B cell (primary cell): Measurements from ENCODE around the gene NUDT16L1. TPM values are rescaled to one million over a fixed set of nuclear protein-coding genes. Genes with fewer than 3 reads are reported as not detected.

Source experiments
- ATAC-seq: fragments of 200-7000 bp; cut with Tn5 transposase; one replicate; pipeline ENCODE4 v1.10.0; 2021; ENCODE audit warnings: low read depth, mild to moderate bottlenecking, moderate number of reproducible peaks, moderate library complexity
- CTCF ChIA-PET: fragments of 350-600 bp; sonication (Branson Sonifier 250); formaldehyde crosslinking; loops from one replicate; lab custom pipeline; 2021; ENCODE audit warnings: antibody characterized with exemption, inconsistent platforms; lab: Charles Lee
- POLR2A ChIA-PET: fragments of 350-600 bp; sonication (Branson Sonifier 250); formaldehyde crosslinking; loops from one replicate; lab custom pipeline; 2021; ENCODE audit warnings: antibody characterized with exemption; lab: Charles Lee
- DNase-seq: peaks from one replicate; pipeline ENCODE4 v3.0.0; 2013
- H2AFZ ChIP-seq: 2 replicates; pipeline ENCODE4 v1.6.1; 2012; ENCODE audit warnings: mild to moderate bottlenecking, low read depth, low read length; ENCODE audit not compliant: insufficient read depth, poor library complexity, severe bottlenecking
- H3K27ac ChIP-seq, 2 donors: 1 replicate in 1 of 2; 2 replicates in 1 of 2; pipeline ENCODE4 v1.5.1; 2012 to 2013; ENCODE audit warnings: low read length in 2 of 2, mild to moderate bottlenecking in 2 of 2, moderate library complexity in 1 of 2
- H3K27me3 ChIP-seq, 4 experiments: fragments of 200-600 bp in 1 of 4; sonication (generic) in 1 of 4; replicated peaks in 1 of 4; 1 replicate in 2 of 4; 2 replicates in 2 of 4; pipeline versions ENCODE4 v1.6.1 to v1.7.0; 2013 to 2016; ENCODE audit warnings: low read length in 3 of 4, mild to moderate bottlenecking in 2 of 4, mixed read lengths in 1 of 4, moderate library complexity in 1 of 4; ENCODE audit not compliant: insufficient read depth in 4 of 4, control insufficient read depth in 3 of 4; ENCODE audit errors: control extremely low read depth in 1 of 4
- H3K36me3 ChIP-seq, 2 experiments: replicated peaks in 1 of 2; 1 replicate in 1 of 2; 2 replicates in 1 of 2; pipeline versions ENCODE4 v1.6.1 to v1.7.1; 2013; ENCODE audit warnings: low read length in 1 of 2; ENCODE audit not compliant: insufficient read depth in 2 of 2, control insufficient read depth in 1 of 2; ENCODE audit errors: control extremely low read depth in 1 of 2, extremely low read depth in 1 of 2
- H3K4me1 ChIP-seq, 2 donors: fragments of 200-600 bp in 1 of 2; sonication (generic) in 1 of 2; 1 replicate in 1 of 2; 2 replicates in 1 of 2; pipeline versions ENCODE4 v1.5.1 to v1.6.1; 2013 to 2017; ENCODE audit warnings: low read length in 2 of 2; ENCODE audit not compliant: control insufficient read depth in 2 of 2, insufficient read depth in 2 of 2
- H3K4me2 ChIP-seq: replicated peaks from 2 replicates; pipeline ENCODE3; 2012; ENCODE audit warnings: mild to moderate bottlenecking, low read depth, low read length; ENCODE audit not compliant: poor library complexity, severe bottlenecking
- H3K4me3 ChIP-seq, 5 experiments: fragments of 200-600 bp in 1 of 5; sonication (generic) in 1 of 5; 1 replicate in 3 of 5; 2 replicates in 2 of 5; pipeline versions ENCODE4 v1.5.1 to v1.7.0; 2011 to 2016; ENCODE audit warnings: low read length in 4 of 5, mild to moderate bottlenecking in 4 of 5, low read depth in 2 of 5, control low read depth in 1 of 5, moderate library complexity in 1 of 5; ENCODE audit not compliant: insufficient read depth in 1 of 5; ENCODE audit errors: control extremely low read depth in 1 of 5, extremely low read depth in 1 of 5
- H3K79me2 ChIP-seq: fragments of 200-600 bp; sonication (generic); one replicate; pipeline ENCODE4 v1.6.0; 2016; ENCODE audit warnings: low read length; ENCODE audit not compliant: control insufficient read depth, insufficient read depth
- H3K9ac ChIP-seq: fragments of 200-600 bp; sonication (generic); 2 replicates; pipeline ENCODE4 v1.6.1; 2017; ENCODE audit warnings: mild to moderate bottlenecking, low read length, moderate library complexity
- H3K9me3 ChIP-seq, 3 donors: one replicate each; pipeline versions ENCODE4 v1.6.1 to v1.7.1; 2013; ENCODE audit warnings: low read length in 2 of 3; ENCODE audit not compliant: control insufficient read depth in 2 of 3, insufficient read depth in 1 of 3; ENCODE audit errors: control extremely low read depth in 1 of 3
- H4K20me1 ChIP-seq: 2 replicates; pipeline ENCODE4 v1.6.0; 2012; ENCODE audit warnings: mild to moderate bottlenecking, low read length; ENCODE audit not compliant: insufficient read depth, control insufficient read depth, poor library complexity, severe bottlenecking
- H3K27ac Mint-ChIP-seq: one replicate; pipeline ENCODE4 v1.8.0; 2021; ENCODE audit warnings: mixed read lengths
- H3K27me3 Mint-ChIP-seq: one replicate; pipeline ENCODE4 v1.8.0; 2021; ENCODE audit warnings: mixed read lengths
- H3K4me1 Mint-ChIP-seq: one replicate; pipeline ENCODE4 v1.8.0; 2021; ENCODE audit warnings: mixed read lengths
- H3K4me3 Mint-ChIP-seq: one replicate; pipeline ENCODE4 v1.8.0; 2021; ENCODE audit warnings: mixed read lengths
- H3K9me3 Mint-ChIP-seq: one replicate; pipeline ENCODE4 v1.8.0; 2022; ENCODE audit warnings: mixed read lengths; ENCODE audit not compliant: insufficient read depth
- CTCF ChIP-seq: fragments of 200-600 bp; IDR thresholded peaks from one replicate; pipeline ENCODE4 v1.8.0; 2022; ENCODE audit warnings: antibody characterized with exemption, mild to moderate bottlenecking
- EZH2 ChIP-seq: IDR thresholded peaks from 2 replicates; pipeline ENCODE4 v1.6.1; 2012; ENCODE audit warnings: borderline replicate concordance, low read depth, mild to moderate bottlenecking, moderate library complexity, low read length; ENCODE audit not compliant: insufficient read depth, poor library complexity, severe bottlenecking
- WGBS: methylation state at CpG from one replicate; pipeline ENCODE4 v1.1.5; 2013; ENCODE audit warnings: missing lambda C conversion rate; ENCODE audit not compliant: insufficient coverage; 5-methylcytosine and 5-hydroxymethylcytosine counted together
- intact Hi-C: fragments of 100-400 bp; cut with micrococcal nuclease; formaldehyde crosslinking; loops from one replicate; pipeline ENCODE4 v1.10.0; 2022
- polyA plus RNA-seq: library from polyadenylated mRNA; depleted of rRNA; stranded (reverse); fragments of >200 nt; gene quantifications from 2 replicates; pipeline ENCODE4 v1.2.3, GENCODE V29; 2012
- total RNA-seq, 2 donors: library from RNA; stranded (reverse); fragments of 120-200 nt in 1 of 2; gene quantifications; 1 replicate in 1 of 2; 2 replicates in 1 of 2; pipeline versions ENCODE4 v1.2.3 to v1.2.4, GENCODE V29; 2013 to 2022

NUDT16L1 gene
- total and polyA plus RNA-seq, 2 donors (not counting 1 experiment from before 2014, with no cell fraction given): 38.5 to 59.2 TPM

- Histone ChIP-seq H3K9me3 (no peaks in the 10 kb centered on the region), H3K27ac (no peak overlapping the region), H4K20me1 (no peaks in the 10 kb centered on the region), H3K79me2 (no peaks in the 10 kb centered on the region), H3K9ac (no peak overlapping the region), H3K4me3 (no peak overlapping the region), H2AFZ (no peak overlapping the region), H3K4me2 (no peak overlapping the region), H3K36me3 (peaks cover 2 to 40% of the 10 kb centered on the region in 2 experiments), H3K4me1 (no peaks in the 10 kb centered on the region), H3K27me3 (no peaks in the 10 kb centered on the region)
- Mint-ChIP-seq H3K27me3 (no peaks in the 10 kb centered on the region), H3K9me3 (no peaks in the 10 kb centered on the region), H3K4me3 (no peak overlapping the region), H3K4me1 (no peaks in the 10 kb centered on the region), H3K27ac (no peak overlapping the region)
- DNase-seq: no peak
- ChIA-PET CTCF (interaction anchor here (0.7 kb wide), 1 partner anchor 393 kb away, joined by 3 read pairs; no protein-coding TSS in a partner anchor), POLR2A (interaction anchor here (0.6 kb wide), 1 partner anchor 352 kb away, joined by 6 read pairs; no protein-coding TSS in a partner anchor)
- WGBS: 38% methylated on average over 6 of the region's 7 CpGs
- intact Hi-C loops: no loop called here
- TF ChIP-seq CTCF: no peak
- no peak for TF ChIP-seq EZH2
- ATAC-seq: no peak
These were observed 10.5 kb downstream of the NUDT16L1 start for GRCh38 chr16:4703906-4704305.

GRCh38 chr16:4704491-4704890 is 11.1 kb downstream of the NUDT16L1 start:
- Histone ChIP-seq H3K27ac (no peak overlapping the region), H3K4me3 (no peak overlapping the region), H4K20me1 (no peaks in the 10 kb centered on the region), H3K36me3 (peaks cover 2 to 37% of the 10 kb centered on the region in 2 experiments), H3K9ac (no peak overlapping the region), H2AFZ (no peak overlapping the region), H3K4me1 (no peaks in the 10 kb centered on the region), H3K9me3 (no peaks in the 10 kb centered on the region), H3K27me3 (no peaks in the 10 kb centered on the region), H3K79me2 (no peaks in the 10 kb centered on the region), H3K4me2 (no peak overlapping the region)
- no peaks in the 10 kb centered on the region for H3K27me3 Mint-ChIP-seq
- no peak for TF ChIP-seq CTCF
- POLR2A ChIA-PET: no interaction called here
- DNase-seq (no peak), ATAC-seq (no peak)
- 90% methylated on average over 5 of the region's 8 CpGs for WGBS
- no peaks in the 10 kb centered on the region for H3K4me1 Mint-ChIP-seq
- intact Hi-C loops: no loop called here
- H3K4me3 Mint-ChIP-seq: no peak overlapping the region
- H3K9me3 Mint-ChIP-seq: no peaks in the 10 kb centered on the region
- CTCF ChIA-PET: no interaction called here
- H3K27ac Mint-ChIP-seq: no peak overlapping the region
